HEK293 (cell line): ENCODE results near the gene HBP1.
"Not testable (repeated sequence)": the region's sequence is repeated elsewhere in the genome, so short reads cannot be mapped to it uniquely, and the experiment has no call there.

Experiments
- CTCF ChIA-PET: fragments of 350-600 bp; formaldehyde crosslinking; extraction: SDS; loops from one replicate; lab custom pipeline; 2021; ENCODE audit warnings: antibody characterized with exemption; lab: Yijun Ruan, JAX
- POLR2A ChIA-PET: fragments of 300-600 bp; formaldehyde crosslinking; extraction: SDS; loops from one replicate; lab custom pipeline; 2020; ENCODE audit warnings: antibody characterized with exemption, inconsistent platforms; lab: Yijun Ruan, JAX
- H3K27ac ChIP-seq: fragments of 200-500 bp; sonication (Bioruptor generic); 2 replicates; pipeline ENCODE4 v1.5.1; 2014; ENCODE audit warnings: low read depth, low read length, control low read depth, inconsistent platforms; ENCODE audit errors: extremely low read depth
- H3K36me3 ChIP-seq, 2 experiments: fragments of 200-500 bp in 1 of 2; sonication (Bioruptor generic) in 1 of 2; 1 replicate in 1 of 2; 2 replicates in 1 of 2; pipeline ENCODE4 v1.5.1; 2014 to 2017; ENCODE audit warnings: inconsistent platforms in 2 of 2, low read length in 2 of 2; ENCODE audit not compliant: control insufficient read depth in 2 of 2, insufficient read depth in 1 of 2
- H3K4me1 ChIP-seq: fragments of 200-500 bp; sonication (Bioruptor generic); 2 replicates; pipeline ENCODE4 v1.5.1; 2014; ENCODE audit warnings: mild to moderate bottlenecking, low read length, inconsistent platforms; ENCODE audit not compliant: control insufficient read depth, insufficient read depth
- H3K4me3 ChIP-seq: 2 replicates; pipeline ENCODE4 v1.5.1; 2011; ENCODE audit warnings: low read depth, mild to moderate bottlenecking, control low read depth, low read length, moderate library complexity
- H3K9me3 ChIP-seq: fragments of 200-500 bp; sonication (Bioruptor generic); 2 replicates; pipeline ENCODE4 v1.5.1; 2014; ENCODE audit warnings: low read depth, low read length, inconsistent platforms; ENCODE audit not compliant: control insufficient read depth, insufficient read depth
- RBAK ChIP-seq: fragments of 450-650 bp; formaldehyde crosslinking; IDR thresholded peaks from 2 replicates; pipeline ENCODE4 v1.5.1; 2016; ENCODE audit warnings: missing biosample characterization, missing genetic modification characterization
- YY2 ChIP-seq: fragments of 450-650 bp; formaldehyde crosslinking; IDR thresholded peaks from 2 replicates; pipeline ENCODE4 v1.5.1; 2016; ENCODE audit warnings: missing biosample characterization, missing genetic modification characterization
- ZBTB1 ChIP-seq: fragments of 450-650 bp; formaldehyde crosslinking; IDR thresholded peaks from 2 replicates; pipeline ENCODE4 v1.5.1; 2016; ENCODE audit warnings: missing biosample characterization, missing genetic modification characterization
- ZBTB10 ChIP-seq: fragments of 450-650 bp; formaldehyde crosslinking; IDR thresholded peaks from 2 replicates; pipeline ENCODE4 v1.5.1; 2016; ENCODE audit warnings: missing biosample characterization, missing genetic modification characterization
- ZBTB8A ChIP-seq: fragments of 450-650 bp; formaldehyde crosslinking; IDR thresholded peaks from 2 replicates; pipeline ENCODE4 v1.5.1; 2016; ENCODE audit warnings: missing biosample characterization, missing genetic modification characterization
- ZNF121 ChIP-seq: fragments of 450-650 bp; formaldehyde crosslinking; IDR thresholded peaks from 2 replicates; pipeline ENCODE4 v1.5.1; 2016; ENCODE audit warnings: missing biosample characterization, missing genetic modification characterization
- ZNF146 ChIP-seq: fragments of 450-650 bp; formaldehyde crosslinking; IDR thresholded peaks from 2 replicates; pipeline ENCODE4 v1.5.1; 2016; ENCODE audit warnings: missing biosample characterization, missing genetic modification characterization
- ZNF148 ChIP-seq: fragments of 450-650 bp; formaldehyde crosslinking; IDR thresholded peaks from 2 replicates; pipeline ENCODE4 v1.5.0; 2017; ENCODE audit warnings: missing biosample characterization, missing genetic modification characterization, borderline replicate concordance
- ZNF16 ChIP-seq: fragments of 450-650 bp; formaldehyde crosslinking; IDR thresholded peaks from 2 replicates; pipeline ENCODE4 v1.5.1; 2016; ENCODE audit warnings: low read depth, missing biosample characterization, missing genetic modification characterization
- ZNF169 ChIP-seq: fragments of 450-650 bp; formaldehyde crosslinking; IDR thresholded peaks from 2 replicates; pipeline ENCODE4 v1.5.1; 2016; ENCODE audit warnings: missing biosample characterization, missing genetic modification characterization
- ZNF2 ChIP-seq: fragments of 450-650 bp; formaldehyde crosslinking; IDR thresholded peaks from 2 replicates; pipeline ENCODE4 v1.5.1; 2016; ENCODE audit warnings: missing biosample characterization, missing genetic modification characterization
- ZNF223 ChIP-seq: fragments of 450-650 bp; formaldehyde crosslinking; IDR thresholded peaks from 2 replicates; pipeline ENCODE4 v1.5.1; 2016; ENCODE audit warnings: missing biosample characterization, missing genetic modification characterization
- ZNF37A ChIP-seq: fragments of 450-650 bp; IDR thresholded peaks from 2 replicates; pipeline ENCODE4 v1.5.1; 2018; ENCODE audit warnings: missing biosample characterization, missing genetic modification characterization
- ZNF561 ChIP-seq: fragments of 450-650 bp; IDR thresholded peaks from 2 replicates; pipeline ENCODE4 v1.5.1; 2018; ENCODE audit warnings: missing biosample characterization, missing genetic modification characterization, borderline replicate concordance
- ZNF639 ChIP-seq: fragments of 450-650 bp; formaldehyde crosslinking; IDR thresholded peaks from 2 replicates; pipeline ENCODE4 v1.5.1; 2016; ENCODE audit warnings: missing biosample characterization, missing genetic modification characterization
- ZNF664 ChIP-seq: fragments of 450-650 bp; formaldehyde crosslinking; IDR thresholded peaks from 2 replicates; pipeline ENCODE4 v1.5.1; 2016; ENCODE audit warnings: missing biosample characterization, missing genetic modification characterization
- ZNF777 ChIP-seq: fragments of 450-650 bp; formaldehyde crosslinking; IDR thresholded peaks from 2 replicates; pipeline ENCODE4 v1.5.1; 2017; ENCODE audit warnings: missing biosample characterization, missing genetic modification characterization, borderline replicate concordance
- ZNF843 ChIP-seq: fragments of 450-650 bp; formaldehyde crosslinking; IDR thresholded peaks from 2 replicates; pipeline ENCODE4 v1.5.1; 2016; ENCODE audit warnings: missing biosample characterization, missing genetic modification characterization
- TF ChIP-seq, protein P1 (sequence below): fragments of 450-650 bp; formaldehyde crosslinking; IDR thresholded peaks from 2 replicates; pipeline ENCODE4 v1.5.1; 2016; ENCODE audit warnings: missing biosample characterization, missing genetic modification characterization

The HBP1 gene

GRCh38 chr7:107244613-107245012 is 75.8 kb downstream of the HBP1 start (continued):
- TF ChIP-seq ZNF121 (tag by site-specific recombination) (no peak), ZNF843 (tag by site-specific recombination) (no peak), ZNF148 (tag by site-specific recombination) (no peak)

DNA sequence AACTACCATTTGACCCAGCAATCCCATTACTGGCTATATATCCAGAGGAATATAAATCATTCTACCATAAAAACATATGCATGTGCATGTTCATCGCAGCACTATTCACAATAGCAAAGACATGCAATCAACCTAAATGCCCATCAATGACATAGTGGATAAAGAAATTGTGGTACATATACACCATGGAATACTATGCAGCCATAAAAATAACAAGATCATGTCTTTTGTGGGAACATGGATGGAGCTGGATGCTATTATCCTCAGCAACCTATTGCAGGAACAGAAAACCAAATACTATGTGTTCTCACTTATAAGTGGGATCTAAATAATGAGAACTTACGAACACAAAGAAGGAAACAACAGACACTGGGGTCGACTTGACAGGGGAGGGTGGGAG is 78.0 kb downstream of the HBP1 start:
- POLR2A ChIA-PET: not testable (repeated sequence)
- peak; percentile 25; the same call in 1 of the 2 replicates for TF ChIP-seq ZNF146 (tag by site-specific recombination)
- TF ChIP-seq, all 188 proteins: peak for 1; not testable (repeated sequence) for 187
- CTCF ChIA-PET, H3K9me3 ChIP-seq, H3K27ac ChIP-seq, H3K4me3 ChIP-seq, H3K36me3 ChIP-seq, H3K4me1 ChIP-seq: not testable (repeated sequence)

GRCh38 chr7:107248551-107249316 is 79.9 kb downstream of the HBP1 start:
- no peaks in the 10 kb centered on the region for H3K9me3 ChIP-seq
- no peaks in the 10 kb centered on the region for H3K4me1 ChIP-seq
- POLR2A ChIA-PET: no interaction called here
- TF ChIP-seq ZNF16 (tag by site-specific recombination): no peak
- TF ChIP-seq, protein P1, sequence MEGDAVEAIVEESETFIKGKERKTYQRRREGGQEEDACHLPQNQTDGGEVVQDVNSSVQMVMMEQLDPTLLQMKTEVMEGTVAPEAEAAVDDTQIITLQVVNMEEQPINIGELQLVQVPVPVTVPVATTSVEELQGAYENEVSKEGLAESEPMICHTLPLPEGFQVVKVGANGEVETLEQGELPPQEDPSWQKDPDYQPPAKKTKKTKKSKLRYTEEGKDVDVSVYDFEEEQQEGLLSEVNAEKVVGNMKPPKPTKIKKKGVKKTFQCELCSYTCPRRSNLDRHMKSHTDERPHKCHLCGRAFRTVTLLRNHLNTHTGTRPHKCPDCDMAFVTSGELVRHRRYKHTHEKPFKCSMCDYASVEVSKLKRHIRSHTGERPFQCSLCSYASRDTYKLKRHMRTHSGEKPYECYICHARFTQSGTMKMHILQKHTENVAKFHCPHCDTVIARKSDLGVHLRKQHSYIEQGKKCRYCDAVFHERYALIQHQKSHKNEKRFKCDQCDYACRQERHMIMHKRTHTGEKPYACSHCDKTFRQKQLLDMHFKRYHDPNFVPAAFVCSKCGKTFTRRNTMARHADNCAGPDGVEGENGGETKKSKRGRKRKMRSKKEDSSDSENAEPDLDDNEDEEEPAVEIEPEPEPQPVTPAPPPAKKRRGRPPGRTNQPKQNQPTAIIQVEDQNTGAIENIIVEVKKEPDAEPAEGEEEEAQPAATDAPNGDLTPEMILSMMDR (tag by site-specific recombination): no peak
- TF ChIP-seq ZBTB1 (tag by site-specific recombination): no peak
- no peak for TF ChIP-seq YY2
- TF ChIP-seq ZNF639 (tag by site-specific recombination): no peak
- TF ChIP-seq ZNF169 (tag by site-specific recombination): no peak
- TF ChIP-seq ZNF561 (tag by site-specific recombination): no peak
- TF ChIP-seq ZBTB8A: no peak
- TF ChIP-seq ZNF223 (tag by site-specific recombination): no peak
- TF ChIP-seq ZNF777 (tag by site-specific recombination): no peak
- TF ChIP-seq ZNF2: no peak
- TF ChIP-seq RBAK: no peak
- no peak for TF ChIP-seq ZBTB10 (tag by site-specific recombination)
- TF ChIP-seq ZNF37A: no peak
- no peak for TF ChIP-seq ZNF664
- CTCF ChIA-PET: interaction anchor here (0.7 kb wide), 3 partner anchors 200 to 328 kb away, joined by 3 to 5 read pairs (median 3); no protein-coding TSS in a partner anchor
- H3K36me3 ChIP-seq: no peaks in the 10 kb centered on the region; a peak in 1 of 3 replicates
- no peak overlapping the region for H3K4me3 ChIP-seq
- H3K27ac ChIP-seq: no peak overlapping the region
